ENCODE data around the gene MPO.

Gene MPO

GRCh38 chr17:58280480-58281217 is at the start of gene MPO:
TSS of gene MPO (minus strand) at chr17:58280935. CDS start at chr17:58280758, 177 bp downstream.
- no peak for DNase-seq

- DNase-seq = peak; percentile 50 to 65
These were observed 49.2 kb upstream of the MPO start for GRCh38 chr17:58329810-58330537.

- DNase-seq = peak in 1 of 2 experiments; percentile 12
These were observed 48.5 kb upstream of the MPO start for GRCh38 chr17:58329035-58329809.

GRCh38 chr17:58328195-58329034 is 47.7 kb upstream of the MPO start, which contains the start of gene TSPOAP1:
TSS of gene TSPOAP1 (minus strand) at chr17:58328795. CDS start at chr17:58327920, 875 bp downstream.
- DNase-seq = no peak

GRCh38 chr17:58327363-58328194 is 46.8 kb upstream of the MPO start:
- DNase-seq = peak in 1 of 2 experiments; percentile 17

- DNase-seq = no peak
These were observed 46.1 kb upstream of the MPO start for GRCh38 chr17:58326609-58327362.

GRCh38 chr17:58325976-58326468 is 45.3 kb upstream of the MPO start:
- no peak for DNase-seq

GRCh38 chr17:58325289-58325726 is 44.6 kb upstream of the MPO start:
- DNase-seq = peak; percentile 97 to 98

- peak; percentile 67 to 93 for DNase-seq
These were observed 43.9 kb upstream of the MPO start for GRCh38 chr17:58324409-58325288.

- peak in 1 of 2 experiments; percentile 41 for DNase-seq
These were observed 43.3 kb upstream of the MPO start for GRCh38 chr17:58324056-58324408.

GRCh38 chr17:58323366-58324055 is 42.8 kb upstream of the MPO start:
- peak in 1 of 2 experiments; percentile 41 for DNase-seq

GRCh38 chr17:58322581-58323185 is 41.9 kb upstream of the MPO start:
- DNase-seq = no peak

- DNase-seq = no peak
These were observed 41.1 kb upstream of the MPO start for GRCh38 chr17:58321571-58322525.

GRCh38 chr17:58320570-58321323 is 40.0 kb upstream of the MPO start:
- no peak for DNase-seq

- no peak for DNase-seq
These were observed 39.4 kb upstream of the MPO start for GRCh38 chr17:58320163-58320558.
